HG02885 (cell line): Measurements from ENCODE around the gene VPS26B.
"Not testable (repeated sequence)": the region's sequence is repeated elsewhere in the genome, so short reads cannot be mapped to it uniquely, and the experiment has no call there.

Experiments used
- ATAC-seq: cut with Tn5 transposase; IDR thresholded peaks from one replicate; pipeline ENCODE4 v1.9.1; 2021; ENCODE audit warnings: mild to moderate bottlenecking; ENCODE audit not compliant: unreplicated experiment, poor library complexity

VPS26B gene

DNA sequence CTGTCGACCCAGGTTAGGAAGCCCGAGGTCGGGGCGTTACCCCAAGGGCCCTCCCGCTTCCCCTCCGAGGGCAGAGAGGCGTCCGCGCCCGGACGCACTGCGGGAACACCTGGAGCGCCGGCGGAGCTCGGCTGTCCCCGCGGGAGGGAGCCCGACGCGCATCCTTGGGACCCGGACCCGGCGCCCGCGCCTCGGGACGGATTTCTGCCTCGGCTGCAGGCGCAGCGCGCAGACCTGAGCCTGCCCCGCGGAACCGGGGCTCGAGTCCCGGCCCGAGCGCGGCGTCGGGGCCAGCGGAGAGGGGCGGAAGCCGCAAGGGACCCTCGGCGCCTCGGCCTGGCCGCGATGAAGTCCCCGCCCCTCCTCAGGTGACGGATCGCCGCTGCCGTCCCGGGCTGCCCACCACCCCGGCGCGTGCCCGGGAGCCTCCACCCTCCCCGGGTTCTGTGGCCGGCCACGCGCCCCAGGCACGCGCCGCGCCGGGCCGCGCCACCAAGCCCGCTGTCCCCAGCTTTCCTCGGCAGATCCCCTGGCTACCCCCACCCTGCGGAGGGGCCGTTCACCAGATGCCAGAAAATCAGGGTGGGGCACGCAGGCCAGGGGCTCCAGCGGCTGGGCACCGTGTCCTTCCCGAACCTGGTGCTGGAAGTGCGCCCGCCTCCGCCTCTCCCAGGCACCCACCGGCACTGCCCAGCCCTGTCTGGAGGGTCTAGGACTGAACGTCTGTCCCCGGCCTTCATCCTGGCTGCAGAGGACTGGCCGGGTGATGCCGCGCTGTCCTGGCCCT, 52.1 kb downstream of the VPS26B start:
- ATAC-seq = peak; percentile 15

- no peak for ATAC-seq
These were observed 52.9 kb downstream of the VPS26B start for GRCh38 chr11:134277183-134278001.

DNA sequence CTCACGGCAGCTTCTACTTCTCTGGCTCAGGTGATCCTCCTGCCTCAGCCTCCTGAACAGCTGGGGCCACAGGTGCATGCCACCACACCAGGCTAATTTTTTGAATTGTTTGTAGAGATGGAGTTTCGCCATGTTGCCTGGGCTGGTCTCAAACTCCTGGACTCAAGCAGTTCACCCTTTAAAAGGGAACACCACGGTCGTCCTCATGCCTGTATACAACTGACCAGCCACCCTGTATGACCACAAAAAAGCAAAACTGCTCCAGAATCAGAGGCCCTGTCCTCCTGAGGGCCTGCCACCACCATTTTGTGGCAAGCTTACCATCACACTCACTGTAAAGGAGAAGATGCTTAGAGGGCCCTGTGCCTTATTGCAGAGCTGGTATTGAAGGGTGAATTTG, 53.9 kb downstream of the VPS26B start:
- ATAC-seq = no peak

DNA sequence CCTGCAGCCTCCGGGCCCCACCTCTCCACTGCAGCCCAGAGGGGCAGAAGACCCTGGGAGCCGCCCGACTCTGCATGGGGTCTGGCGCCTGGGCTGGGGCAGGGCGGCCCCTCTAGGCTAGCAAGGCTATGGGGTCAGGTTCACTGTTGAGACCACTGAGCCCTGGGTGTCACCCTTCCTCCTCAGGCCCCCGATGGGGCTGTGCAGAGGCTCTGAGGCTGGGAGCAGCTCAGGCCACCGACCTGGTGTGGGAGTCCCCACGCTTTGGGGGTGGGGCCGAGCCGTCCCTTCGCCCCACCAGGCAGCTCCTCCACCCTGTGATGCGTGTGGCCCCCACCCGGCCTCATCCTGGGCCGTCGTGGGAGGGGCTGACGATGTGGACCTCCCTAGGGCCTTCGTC, 57.2 kb downstream of the VPS26B start:
- not testable (repeated sequence) for ATAC-seq

DNA sequence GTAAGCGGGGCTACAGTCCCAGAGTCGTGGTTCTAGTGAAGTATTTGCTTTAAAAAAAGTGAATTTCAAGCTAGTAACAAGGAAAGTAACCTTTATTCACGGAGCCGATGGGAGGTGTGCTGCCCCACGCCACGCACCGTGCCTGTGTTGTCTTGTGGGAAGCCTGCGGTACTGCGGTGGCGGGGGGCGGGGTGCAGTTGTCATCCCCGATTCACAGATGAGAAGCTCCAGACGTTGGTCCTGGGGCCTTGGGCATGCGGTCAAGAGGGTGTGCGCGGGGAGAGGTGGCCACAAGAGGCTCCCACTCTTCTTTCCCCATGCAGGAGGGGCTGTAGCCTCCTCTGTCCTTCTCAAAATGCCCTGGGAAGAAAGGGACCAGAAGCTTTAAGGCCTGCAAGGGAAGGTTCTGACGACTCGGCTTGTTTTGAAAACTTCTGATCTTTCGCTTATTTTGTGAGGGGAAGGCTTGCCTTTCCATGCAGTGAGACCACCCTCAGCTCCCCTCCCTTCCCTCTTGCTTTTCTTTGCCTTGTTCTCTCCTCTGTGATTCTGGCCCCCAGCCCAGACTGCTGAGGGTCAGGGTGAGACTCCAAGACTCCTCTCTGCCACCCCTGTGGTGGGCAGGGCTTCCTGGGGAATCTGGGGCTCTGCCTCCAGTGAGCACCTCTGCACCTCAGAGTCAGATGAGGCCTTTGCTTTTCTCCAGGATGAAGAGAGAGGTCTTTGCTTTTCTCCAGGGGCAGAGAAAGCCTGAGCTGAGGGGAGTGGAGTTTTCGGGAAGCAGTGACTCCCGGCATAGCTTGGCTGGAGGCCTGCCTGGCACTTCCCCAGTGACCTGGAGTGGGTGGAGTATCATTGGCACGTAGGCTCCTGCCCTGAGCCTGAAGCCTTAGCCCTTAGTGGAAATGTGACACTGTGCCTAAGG, 57.9 kb downstream of the VPS26B start:
- no peak for ATAC-seq

- no peak for ATAC-seq
These were observed 59.2 kb downstream of the VPS26B start for GRCh38 chr11:134283461-134284230.

DNA sequence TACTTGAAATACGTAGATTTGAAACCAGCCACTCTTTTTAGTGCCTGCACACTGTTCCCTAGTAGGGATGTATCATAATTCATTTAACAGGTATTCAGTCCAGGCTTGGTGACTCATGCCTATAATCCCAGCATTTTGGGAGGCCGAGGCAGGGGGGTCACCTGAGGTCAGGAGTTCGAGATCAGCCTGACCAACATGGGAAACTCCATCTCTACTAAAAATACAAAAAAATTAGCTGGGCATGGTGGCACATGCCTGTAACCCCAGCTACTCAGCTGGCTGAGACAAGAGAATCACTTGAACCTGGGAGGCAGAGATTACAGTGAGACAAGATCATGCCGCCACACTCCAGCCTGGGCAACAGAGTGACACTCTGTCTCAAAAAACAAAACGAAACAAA, 59.9 kb downstream of the VPS26B start:
- not testable (repeated sequence) for ATAC-seq

GRCh38 chr11:134287561-134287960, 63.1 kb downstream of the VPS26B start:
- ATAC-seq = no peak

DNA sequence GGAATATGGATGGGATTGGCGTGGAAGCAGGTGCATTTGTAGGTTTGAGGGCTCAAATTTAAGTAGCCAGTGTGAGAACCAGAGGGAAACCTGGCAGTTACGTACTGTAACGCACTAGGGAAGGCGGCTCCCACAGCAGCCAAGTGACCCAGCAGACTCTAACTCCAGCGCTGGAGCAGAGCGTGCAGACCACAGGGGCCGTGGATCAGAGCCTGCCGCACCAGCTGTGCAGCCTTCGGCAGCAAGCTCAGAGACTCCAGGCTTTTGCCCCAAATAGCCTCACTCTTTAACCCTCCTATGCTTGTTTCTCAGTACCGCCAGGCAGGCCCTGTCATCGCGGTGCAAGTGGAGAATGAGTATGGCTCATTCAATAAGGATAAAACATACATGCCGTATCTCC, 64.0 kb downstream of the VPS26B start:
- ATAC-seq = no peak

DNA sequence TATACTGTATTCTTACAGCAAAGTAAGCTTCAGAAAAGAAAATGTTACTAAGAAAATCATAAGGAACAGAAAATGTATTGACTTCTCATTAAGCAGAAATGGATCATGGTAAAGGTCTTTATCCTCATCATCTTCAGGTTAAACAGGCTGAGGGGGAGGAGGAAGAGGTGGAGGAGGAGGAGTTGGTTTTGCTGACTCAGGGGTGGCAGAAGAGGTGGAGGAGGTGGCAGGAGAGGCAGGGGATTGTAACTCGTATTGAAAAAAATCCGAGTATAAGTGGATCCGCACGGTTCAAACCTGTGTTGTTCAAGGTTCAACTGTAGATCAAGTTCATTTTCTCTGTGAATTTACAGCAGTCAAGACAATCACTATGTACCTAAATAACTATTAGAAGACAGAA, 64.7 kb downstream of the VPS26B start:
- ATAC-seq = no peak

GRCh38 chr11:134289789-134290188, 65.3 kb downstream of the VPS26B start:
- ATAC-seq = no peak

DNA sequence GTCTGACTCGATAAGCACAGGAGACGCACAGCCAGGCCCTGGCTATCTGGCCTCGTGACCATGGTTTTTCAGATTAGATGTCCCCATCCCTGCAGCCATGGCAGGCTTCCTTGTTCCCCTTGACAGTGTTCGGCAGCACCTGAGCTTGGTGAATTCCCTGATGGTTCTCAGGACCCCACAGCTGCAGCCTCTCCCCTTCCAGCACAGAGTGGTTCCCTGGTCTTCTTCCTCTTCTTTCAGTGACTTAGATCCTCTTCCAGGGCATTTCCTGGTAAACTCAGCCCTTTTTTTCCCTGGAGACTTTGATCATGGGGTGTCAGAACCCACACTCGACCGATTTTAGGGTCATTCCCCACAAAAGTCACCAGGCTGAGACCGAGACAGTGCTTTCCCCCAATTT, 66.2 kb downstream of the VPS26B start:
- ATAC-seq = no peak

DNA sequence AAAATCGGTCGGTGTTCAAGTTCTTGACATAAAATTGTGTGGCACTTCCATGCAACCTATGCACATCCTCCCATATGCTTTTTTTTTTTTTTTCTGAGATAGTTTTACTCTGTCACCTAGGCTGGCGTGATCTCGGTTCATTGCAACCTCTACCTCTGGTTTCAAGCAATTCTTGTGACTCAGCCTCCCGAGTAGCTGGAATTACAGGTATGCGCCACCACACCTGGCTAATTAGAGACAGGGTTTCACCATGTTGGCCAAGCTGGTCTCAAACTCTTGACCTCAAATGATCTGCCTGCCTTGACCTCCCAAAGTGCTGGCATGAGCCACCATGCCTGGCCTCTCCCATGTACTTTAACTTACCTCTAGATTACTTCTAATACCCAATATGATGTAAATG, 66.7 kb downstream of the VPS26B start:
- no peak for ATAC-seq

DNA sequence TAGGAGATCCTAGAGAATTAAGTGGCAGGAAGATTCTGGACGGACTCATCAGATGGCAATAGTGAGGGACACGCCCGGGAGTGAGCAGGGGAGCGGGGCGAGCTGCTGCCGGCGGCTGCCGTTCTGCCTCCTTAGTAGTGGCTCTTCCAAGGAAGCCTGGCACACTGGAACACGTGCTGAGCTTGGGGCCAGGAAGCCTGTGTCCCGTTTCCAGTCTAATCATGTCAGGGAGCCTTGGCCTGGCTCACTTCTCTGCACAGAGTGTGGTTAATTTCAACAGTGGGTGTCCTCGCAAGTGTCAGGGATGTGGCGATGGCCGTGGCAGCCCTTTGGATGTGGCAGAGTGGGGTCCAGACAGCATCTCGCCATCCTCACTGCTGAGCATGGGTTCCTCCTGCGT, 68.2 kb downstream of the VPS26B start:
- no peak for ATAC-seq

DNA sequence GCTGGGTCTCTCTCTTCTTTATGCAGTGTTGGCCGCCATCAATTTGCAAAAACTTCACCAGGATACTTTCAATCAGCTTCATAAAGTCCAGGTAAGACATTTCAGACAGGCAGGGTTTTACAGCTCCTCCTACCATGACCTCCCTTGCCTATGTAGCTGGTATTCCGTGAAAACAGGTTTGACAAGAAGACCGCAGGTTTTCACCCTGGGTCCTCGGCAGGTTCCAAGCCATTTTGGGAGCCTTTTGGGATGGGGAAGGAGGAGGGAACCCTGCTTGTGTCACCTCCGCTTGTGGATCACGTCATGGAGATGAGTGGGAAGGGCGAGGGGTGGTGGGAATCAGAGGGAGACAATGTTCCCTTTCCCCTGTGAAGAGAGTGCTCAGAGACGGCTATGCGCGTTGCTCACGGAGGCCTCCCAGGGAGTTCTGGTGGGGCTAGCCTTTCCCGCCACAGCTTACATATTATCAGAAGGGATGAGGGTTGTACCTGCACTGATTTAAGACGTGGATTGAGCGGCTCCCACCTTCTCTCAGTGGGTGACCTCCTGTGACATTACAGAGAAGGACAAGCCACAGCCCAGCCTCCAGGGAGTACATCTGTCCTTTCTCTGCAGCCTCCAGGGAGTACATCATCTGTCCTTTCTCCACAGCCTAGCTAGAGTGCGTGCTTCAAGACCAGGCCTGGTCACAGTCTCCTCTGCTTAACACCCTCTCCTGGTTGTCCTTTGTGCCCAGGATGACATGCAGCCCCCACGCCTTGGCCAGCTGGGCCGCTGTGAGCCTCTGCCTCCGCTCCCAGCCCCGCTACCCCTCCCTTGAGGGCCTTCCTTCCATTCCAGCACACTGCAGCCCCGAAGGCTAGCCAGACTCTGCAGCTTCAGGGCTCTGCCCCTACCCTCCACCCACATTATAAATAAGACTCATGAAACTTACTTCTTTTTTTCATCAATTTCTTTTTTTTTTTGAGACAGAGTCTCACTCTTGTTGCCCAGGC, 68.9 kb downstream of the VPS26B start:
- ATAC-seq = no peak

DNA sequence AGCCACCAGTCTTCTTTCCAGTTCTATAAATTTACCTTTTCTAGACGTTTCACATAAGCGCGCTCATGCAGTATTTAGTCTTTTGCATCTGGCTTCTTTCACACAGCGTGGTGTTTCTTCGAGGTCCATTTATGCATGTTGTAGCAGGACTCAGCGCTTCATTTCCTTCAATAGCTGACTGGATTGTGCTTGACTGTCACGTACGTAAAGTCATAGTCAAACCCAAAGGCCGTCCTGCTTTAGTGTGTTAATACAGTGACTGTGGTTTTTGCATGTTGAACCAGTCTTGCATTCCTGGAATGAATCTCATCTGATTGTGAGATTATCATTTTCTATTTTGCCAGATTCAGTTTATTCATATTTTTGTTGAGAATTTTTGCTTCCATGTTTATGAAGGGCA, 70.2 kb downstream of the VPS26B start:
- no peak for ATAC-seq
